Fibroblast of lung (primary cell): Measurements from ENCODE around the gene INTS15.

Experiments
- EZH2 ChIP-seq: IDR thresholded peaks from 2 replicates; pipeline ENCODE4 v1.5.1; 2012; ENCODE audit warnings: low read length, control low read depth, mild to moderate bottlenecking; ENCODE audit errors: missing control alignments
- TF ChIP-seq, protein P1 (sequence below), 2 donors: IDR thresholded peaks in 1 of 2; conservative IDR thresholded peaks in 1 of 2; 1 replicate in 1 of 2; 2 replicates in 1 of 2; pipeline ENCODE4 v1.5.1; 2011 to 2012; ENCODE audit warnings: low read length in 2 of 2, control low read depth in 1 of 2, inconsistent platforms in 1 of 2, low read depth in 1 of 2, mild to moderate bottlenecking in 1 of 2

GRCh38 chr7:6631605-6632004, 41.8 kb downstream of the INTS15 start:
- TF ChIP-seq, protein P1, sequence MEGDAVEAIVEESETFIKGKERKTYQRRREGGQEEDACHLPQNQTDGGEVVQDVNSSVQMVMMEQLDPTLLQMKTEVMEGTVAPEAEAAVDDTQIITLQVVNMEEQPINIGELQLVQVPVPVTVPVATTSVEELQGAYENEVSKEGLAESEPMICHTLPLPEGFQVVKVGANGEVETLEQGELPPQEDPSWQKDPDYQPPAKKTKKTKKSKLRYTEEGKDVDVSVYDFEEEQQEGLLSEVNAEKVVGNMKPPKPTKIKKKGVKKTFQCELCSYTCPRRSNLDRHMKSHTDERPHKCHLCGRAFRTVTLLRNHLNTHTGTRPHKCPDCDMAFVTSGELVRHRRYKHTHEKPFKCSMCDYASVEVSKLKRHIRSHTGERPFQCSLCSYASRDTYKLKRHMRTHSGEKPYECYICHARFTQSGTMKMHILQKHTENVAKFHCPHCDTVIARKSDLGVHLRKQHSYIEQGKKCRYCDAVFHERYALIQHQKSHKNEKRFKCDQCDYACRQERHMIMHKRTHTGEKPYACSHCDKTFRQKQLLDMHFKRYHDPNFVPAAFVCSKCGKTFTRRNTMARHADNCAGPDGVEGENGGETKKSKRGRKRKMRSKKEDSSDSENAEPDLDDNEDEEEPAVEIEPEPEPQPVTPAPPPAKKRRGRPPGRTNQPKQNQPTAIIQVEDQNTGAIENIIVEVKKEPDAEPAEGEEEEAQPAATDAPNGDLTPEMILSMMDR (conservative IDR thresholded peaks at IDR 0.05 in 1 of 2, IDR thresholded peaks at IDR 0.05 in 1 of 2; ENCODE audit: low read depth in 1 of 2, low read length in 2 of 2): no peak
- TF ChIP-seq EZH2: no peak
